CD4-positive, alpha-beta T cell treated with Interleukin-15 for 4 hours (primary cell): ENCODE results near the gene LMNTD1.
"Not testable (repeated sequence)": the region's sequence is repeated elsewhere in the genome, so short reads cannot be mapped to it uniquely, and the experiment has no call there.

ENCODE experiments used
- DNase-seq: peaks from one replicate; pipeline ENCODE4 v3.0.0-alpha.2; 2020; ENCODE audit warnings: low spot score

LMNTD1 gene, protein sequence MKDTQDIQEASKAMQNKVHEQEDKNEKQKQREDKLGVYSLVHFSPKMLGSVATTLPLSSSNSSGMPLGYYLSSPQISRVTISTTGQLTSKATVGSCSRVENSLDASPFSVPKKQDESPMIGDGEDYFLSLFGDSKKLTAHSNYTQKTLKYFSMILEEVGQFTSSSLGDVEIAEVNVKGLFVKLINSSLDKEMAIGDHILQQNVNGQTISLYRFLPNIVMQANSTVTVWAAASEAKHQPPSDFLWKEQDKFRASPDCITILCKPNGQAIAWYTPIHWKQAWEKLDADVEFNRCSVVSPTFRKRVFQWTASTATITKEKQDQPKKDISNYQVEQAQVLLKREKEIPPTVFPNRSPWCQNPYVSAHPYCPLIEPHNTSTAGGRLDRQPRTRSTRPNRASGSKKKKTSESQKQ

GRCh38 chr12:25553098-25553497 is at the start of gene LMNTD1:
LMNTD1 (minus strand) TSS chr12:25553283; CDS start chr12:25552959, 324 bp downstream.
- DNase-seq, result no peak

- DNase-seq, result no peak
These were observed 45.9 kb upstream of the LMNTD1 start for GRCh38 chr12:25598956-25599355.

GRCh38 chr12:25595496-25595895 is 42.4 kb upstream of the LMNTD1 start:
- not testable (repeated sequence) for DNase-seq

DNA sequence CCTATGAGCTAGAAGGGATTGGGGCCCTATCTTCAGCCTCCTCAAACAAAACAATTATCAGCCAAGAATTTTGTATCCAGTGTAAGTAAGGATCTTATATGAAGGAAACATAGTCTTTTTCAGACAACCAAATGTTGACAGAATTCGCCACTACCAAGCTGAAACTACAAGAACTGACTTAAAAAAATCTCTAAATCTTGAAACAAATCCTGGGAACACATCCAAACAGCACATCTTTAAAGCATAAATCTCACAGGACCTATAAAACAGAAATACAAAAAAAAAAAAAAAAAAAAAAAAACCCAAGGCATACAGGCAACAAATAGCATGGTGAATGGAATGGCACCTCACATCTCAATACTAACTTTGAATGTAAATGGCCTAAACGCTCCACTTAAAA is 41.3 kb upstream of the LMNTD1 start:
- no peak for DNase-seq

DNA sequence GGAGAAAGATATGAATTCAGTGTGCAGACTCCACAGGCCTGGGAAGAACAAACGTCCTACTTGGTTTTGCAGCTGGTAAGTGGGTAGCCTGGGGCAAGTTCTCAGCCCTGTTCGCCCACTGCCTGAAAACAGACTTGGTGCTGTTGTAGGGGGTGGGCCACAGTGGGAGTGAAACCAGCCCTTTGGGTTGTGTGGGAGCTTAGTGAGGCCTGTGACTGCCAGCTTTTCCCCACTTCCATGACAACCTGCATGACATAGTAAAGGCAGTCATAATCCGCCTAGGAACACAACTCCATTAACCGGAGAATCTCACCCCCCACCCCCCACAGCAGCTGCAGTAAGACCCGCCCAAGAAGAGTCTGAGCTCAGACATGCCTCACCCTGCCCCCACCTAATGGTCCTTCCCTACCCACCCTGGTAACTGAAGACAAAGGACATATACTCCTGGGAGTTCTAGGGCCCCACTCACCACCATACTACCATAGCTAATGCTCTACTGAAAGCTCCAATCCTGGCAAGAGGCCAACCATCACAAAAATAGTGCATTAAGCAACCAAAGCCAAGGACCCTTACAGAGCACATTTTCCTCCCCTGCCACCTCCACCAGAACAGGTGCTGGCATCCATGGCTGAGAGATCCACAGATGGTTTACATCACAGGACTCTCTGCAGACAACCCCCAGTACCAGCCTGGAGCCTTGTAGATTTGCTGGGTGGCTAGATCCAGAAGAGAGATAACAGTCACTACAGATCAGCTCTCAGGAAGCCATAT is 39.8 kb upstream of the LMNTD1 start:
- DNase-seq, result no peak

GRCh38 chr12:25591144-25591543 is 38.1 kb upstream of the LMNTD1 start:
- no peak for DNase-seq

GRCh38 chr12:25590011-25590721 is 37.1 kb upstream of the LMNTD1 start:
- peak; percentile 4 for DNase-seq

GRCh38 chr12:25587346-25587745 is 34.3 kb upstream of the LMNTD1 start:
- DNase-seq, result no peak

DNA sequence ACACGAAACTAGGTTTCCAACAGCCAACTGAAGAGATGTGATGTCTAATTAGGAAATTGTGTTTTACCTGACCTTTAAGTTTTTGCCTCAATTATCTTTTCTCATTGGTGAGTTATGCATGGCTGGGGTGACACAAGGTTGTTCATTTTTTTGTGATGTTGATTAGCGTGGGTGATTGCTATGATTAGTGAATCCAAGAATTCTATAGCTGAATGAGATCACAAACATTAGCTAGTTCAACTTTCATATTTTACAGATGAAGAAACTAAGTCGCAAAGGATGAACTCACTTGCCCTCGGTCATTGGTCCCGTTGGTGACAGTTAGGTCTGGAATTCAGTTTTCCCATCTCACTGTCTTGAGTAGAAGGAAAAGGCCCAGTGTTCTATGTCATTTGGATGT is 32.6 kb upstream of the LMNTD1 start:
- no peak for DNase-seq

DNA sequence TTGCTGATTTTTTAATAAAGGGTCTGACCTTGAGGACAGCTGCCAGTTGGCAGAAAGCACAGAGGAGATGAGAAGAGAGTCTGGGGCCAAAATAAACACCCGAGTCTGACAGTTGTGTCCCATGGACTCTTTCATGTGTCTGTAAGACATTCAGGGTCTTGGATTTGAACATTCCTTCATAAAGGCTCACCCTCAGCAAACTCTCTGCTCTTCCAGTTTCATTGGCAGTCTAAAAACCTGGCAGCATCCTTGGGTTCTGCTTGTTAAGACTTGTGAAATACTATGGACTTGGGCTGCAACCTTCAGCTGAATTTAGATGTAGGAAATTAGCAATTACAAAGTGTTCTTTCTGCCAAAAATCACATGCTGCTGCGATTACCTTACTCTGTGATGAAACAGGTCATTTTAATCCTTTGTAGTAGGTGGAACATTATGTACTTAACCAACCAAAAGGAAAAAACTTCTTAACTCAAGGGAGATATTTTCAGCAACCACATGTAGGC is 32.0 kb upstream of the LMNTD1 start:
- no peak for DNase-seq

GRCh38 chr12:25584596-25584995 is 31.5 kb upstream of the LMNTD1 start:
- DNase-seq, result no peak

- no peak for DNase-seq
These were observed 30.5 kb upstream of the LMNTD1 start for GRCh38 chr12:25583545-25583944.

DNA sequence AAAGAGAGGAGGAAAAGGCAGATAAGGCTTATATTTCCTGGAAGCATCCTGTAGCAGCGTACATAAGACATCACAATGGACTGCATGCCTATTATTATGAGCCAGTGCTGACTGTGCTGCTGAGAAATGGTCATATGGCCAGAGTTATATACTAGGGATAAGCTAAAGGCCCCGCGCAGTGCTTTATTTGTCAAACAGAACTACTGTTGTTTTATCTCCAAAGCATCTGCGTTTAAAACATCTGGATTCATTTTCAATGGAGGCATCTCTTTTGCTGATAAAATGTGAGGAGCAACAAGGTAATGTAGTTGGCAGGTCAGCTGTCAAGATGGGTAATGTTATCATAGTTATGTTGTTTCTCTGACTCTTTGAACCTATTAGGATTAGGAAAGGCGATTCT is 28.0 kb upstream of the LMNTD1 start:
- DNase-seq, result no peak

GRCh38 chr12:25578411-25579143 is 25.5 kb upstream of the LMNTD1 start:
- no peak for DNase-seq

DNA sequence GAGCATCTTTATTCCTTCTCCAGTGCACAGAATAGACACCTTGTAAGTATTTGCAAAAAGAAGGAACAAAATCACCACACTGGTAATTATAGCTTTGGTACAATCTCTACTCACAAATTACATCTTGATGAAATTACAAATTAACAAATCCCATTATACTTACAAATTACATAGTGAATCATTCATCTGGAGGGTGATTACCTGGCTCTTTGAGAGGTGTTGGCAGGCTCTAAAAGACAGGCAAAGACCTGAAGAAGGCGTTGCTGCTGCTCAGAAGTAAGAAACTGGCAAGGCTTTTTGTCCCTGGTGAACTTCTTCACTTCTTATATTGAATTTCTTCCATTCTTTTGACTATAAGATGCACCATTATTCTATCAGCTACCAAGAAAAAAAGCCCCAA is 21.7 kb upstream of the LMNTD1 start:
- no peak for DNase-seq

DNA sequence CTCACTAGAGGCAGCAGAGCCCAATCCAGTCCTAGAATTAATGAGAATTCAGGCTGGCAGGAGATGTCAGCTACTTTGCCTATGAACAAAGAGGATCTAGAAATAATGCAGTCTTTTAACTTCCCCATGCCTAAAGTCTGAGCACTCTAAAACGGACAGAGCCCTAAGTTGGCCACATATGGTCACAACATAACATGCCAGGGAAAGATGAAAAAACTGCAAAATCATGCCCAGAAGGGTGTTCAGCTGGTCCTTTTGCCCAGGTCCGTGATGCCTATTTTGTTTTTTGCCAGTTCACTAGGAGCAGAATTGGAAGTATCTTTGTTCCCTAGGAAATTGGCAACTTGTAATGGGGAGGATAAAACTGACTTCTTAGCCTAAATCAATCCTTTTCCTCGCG is 20.3 kb upstream of the LMNTD1 start:
- no peak for DNase-seq

DNA sequence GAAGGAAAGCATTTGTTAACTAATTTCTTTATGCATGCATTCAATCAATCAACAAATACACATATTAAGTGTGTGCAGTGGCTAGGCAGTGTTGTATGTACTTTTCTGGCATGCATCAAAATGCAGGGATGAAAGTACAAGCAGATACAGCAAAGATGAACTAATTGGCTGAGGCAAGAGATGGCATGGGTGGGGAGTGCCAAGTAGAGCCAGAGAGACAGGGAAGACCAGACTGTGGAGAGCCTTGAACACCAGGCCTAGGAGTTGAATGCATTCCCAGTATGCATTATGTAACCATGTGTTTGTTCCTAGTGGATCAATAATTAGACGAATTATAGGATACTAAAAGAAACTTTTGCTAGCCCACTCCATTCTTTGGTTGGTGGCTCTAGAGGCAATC is 17.3 kb upstream of the LMNTD1 start:
- DNase-seq, result no peak

DNA sequence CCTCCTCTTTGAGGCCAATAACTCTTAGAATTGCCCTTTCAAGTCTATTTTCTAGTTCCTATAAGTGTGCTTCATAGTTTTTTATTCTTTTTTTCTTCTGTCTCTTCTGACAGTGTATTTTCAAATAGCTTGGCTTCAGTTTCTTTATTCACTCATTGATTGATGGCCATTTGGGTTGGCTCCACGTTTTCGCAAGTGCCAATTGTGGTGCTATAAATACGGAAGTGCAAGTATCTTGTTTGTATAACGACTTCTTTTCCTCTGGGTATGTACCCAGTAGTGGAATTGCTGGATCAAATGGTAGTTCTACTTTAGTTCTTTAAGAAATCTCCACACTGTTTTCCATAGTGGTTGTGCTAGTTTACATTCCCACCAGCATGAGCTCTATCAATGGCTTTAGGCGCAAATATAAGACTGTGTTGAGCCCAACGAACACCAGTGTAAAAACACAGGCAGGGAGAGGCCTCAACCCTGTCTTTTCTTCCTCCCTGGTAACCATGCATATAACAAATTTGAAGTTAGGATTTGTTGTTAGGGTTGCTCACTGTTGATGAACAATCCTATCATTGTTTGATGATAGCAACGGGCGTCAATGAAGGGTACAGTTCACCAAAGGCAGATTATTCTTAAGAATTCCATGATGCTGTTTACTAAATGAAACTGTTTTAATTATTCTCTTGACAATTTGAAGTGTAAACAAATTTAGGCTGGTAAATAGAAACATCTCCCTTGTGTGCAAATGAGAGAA is 13.3 kb upstream of the LMNTD1 start:
- no peak for DNase-seq

GRCh38 chr12:25558586-25558985 is 5.5 kb upstream of the LMNTD1 start:
- no peak for DNase-seq

DNA sequence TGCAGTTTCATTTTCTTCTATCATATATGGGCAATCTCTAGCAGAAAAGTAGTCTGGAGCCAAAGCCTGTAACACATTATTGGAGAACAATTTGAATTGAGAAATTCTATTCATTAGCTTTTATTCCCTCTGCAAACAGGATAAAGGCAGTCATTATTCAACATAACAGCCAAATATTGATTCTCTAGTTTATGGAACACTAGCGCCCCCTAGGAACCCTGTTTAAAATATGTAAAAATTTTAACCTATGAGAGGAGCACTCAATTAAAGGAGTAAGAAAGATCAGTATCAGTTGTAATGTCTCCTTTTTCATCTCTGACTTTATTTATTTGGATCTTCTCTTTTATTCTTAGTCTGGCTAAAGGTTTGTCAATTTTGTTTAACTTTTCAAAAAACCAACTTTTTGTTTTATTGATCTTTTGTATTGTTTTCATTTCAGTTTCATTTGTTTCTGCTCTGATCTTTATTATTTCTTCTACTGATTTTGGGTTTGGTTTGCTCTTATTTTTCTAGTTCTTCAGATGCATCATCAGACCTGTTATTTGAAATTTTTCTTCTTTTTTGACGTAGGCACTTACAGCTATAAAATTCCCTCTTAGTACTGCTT is 4.8 kb upstream of the LMNTD1 start:
- DNase-seq, result no peak

DNA sequence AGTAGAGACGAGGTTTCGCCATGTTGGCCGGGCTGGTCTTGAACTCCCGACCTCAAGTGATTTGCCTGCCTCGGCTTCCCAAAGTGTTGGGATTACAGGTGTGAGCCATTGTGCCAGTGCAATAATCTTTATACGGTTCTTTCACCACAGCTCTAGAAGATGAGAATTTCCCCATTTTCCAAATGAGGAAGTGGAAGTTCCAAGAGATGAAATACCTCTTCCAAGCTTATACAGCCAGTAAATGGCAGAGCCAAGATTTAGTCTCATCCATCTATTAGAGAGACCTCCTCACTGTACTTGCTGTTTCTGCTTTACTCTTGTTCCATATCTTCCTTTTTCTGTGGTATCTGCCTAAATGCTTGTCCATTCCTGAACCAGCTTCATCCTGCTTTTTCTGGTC is 3.1 kb upstream of the LMNTD1 start:
- DNase-seq, result no peak
